GM12892 (cell line): ENCODE measurements around the gene ATP13A1.

Experiments used
- POLR2A ChIP-seq: IDR thresholded peaks from 2 replicates; pipeline ENCODE4 v1.6.1; 2011; ENCODE audit warnings: low read depth, low read length, control low read depth
- POLR2AphosphoS5 ChIP-seq: IDR thresholded peaks from 2 replicates; pipeline ENCODE4 v1.6.1; 2011; ENCODE audit warnings: low read depth, low read length, control low read depth
- TAF1 ChIP-seq: IDR thresholded peaks from 2 replicates; pipeline ENCODE4 v1.6.1; 2011; ENCODE audit warnings: low read depth, mild to moderate bottlenecking, control low read depth, low read length, borderline replicate concordance

- no peak for TF ChIP-seq POLR2AphosphoS5
- TF ChIP-seq POLR2A, result no peak
- no peak for TF ChIP-seq TAF1
Measured at GRCh38 chr19:19610376-19611202, 52.9 kb downstream of the ATP13A1 start.
